Natural killer cell treated with Interleukin-12 subunit alpha and Interleukin-12 subunit beta and Interleukin-15 and Interleukin-18, amount 100 ng/mL, for 72 hours (primary cell): ENCODE results near the gene NTRK2. TPM values are rescaled to one million over a fixed set of nuclear protein-coding genes. Genes with fewer than 3 reads are reported as not detected.

ENCODE experiments used
- ATAC-seq, 2 donors: fragments of 150-1000 bp; cut with Tn5 transposase in 1 of 2; sonication (Bioruptor Pico), chemical (Tn5 transposase) in 1 of 2; 2 replicates each; pipeline ENCODE4 v1.10.0; 2021
- DNase-seq: peaks from one replicate; pipeline ENCODE4 v3.0.0; 2022; ENCODE audit warnings: low spot score
- H3K27ac Mint-ChIP-seq, 2 donors: 1 replicate in 1 of 2; 2 replicates in 1 of 2; pipeline ENCODE4 v1.8.0; 2022; ENCODE audit warnings: mixed read lengths in 2 of 2, mild to moderate bottlenecking in 1 of 2, moderate library complexity in 1 of 2
- H3K27me3 Mint-ChIP-seq, 2 donors: 1 replicate in 1 of 2; 2 replicates in 1 of 2; pipeline ENCODE4 v1.8.0; 2022; ENCODE audit warnings: mixed read lengths in 2 of 2
- H3K36me3 Mint-ChIP-seq: one replicate; pipeline ENCODE4 v1.8.0; 2022; ENCODE audit warnings: mixed read lengths
- H3K4me1 Mint-ChIP-seq, 2 donors: 1 replicate in 1 of 2; 2 replicates in 1 of 2; pipeline ENCODE4 v1.8.0; 2022; ENCODE audit warnings: low read depth in 2 of 2, mixed read lengths in 2 of 2, mild to moderate bottlenecking in 1 of 2
- H3K4me3 Mint-ChIP-seq: one replicate; pipeline ENCODE4 v1.8.0; 2022; ENCODE audit warnings: mixed read lengths
- H3K9me3 Mint-ChIP-seq: 2 replicates; pipeline ENCODE4 v1.8.0; 2022; ENCODE audit warnings: mixed read lengths
- total RNA-seq, 2 donors: library from RNA; stranded (reverse); gene quantifications; one replicate each; pipeline ENCODE4 v1.2.3, GENCODE V29; 2022

NTRK2 gene
- total RNA-seq, 2 donors from 2014 or later = 0.24 to 2.4 TPM

GRCh38 chr9:84937180-84937579, 267.7 kb downstream of the NTRK2 start:
- Mint-ChIP-seq H3K4me1 (no peaks in the 10 kb centered on the region), H3K27ac (no peak overlapping the region), H3K4me3 (no peak overlapping the region), H3K27me3 (peaks cover 5 to 17% of the 10 kb centered on the region in 2 donors), H3K9me3 (no peaks in the 10 kb centered on the region), H3K36me3 (no peaks in the 10 kb centered on the region)
- ATAC-seq = no peak
- no peak for DNase-seq

GRCh38 chr9:84937581-84937980, 268.1 kb downstream of the NTRK2 start:
- Mint-ChIP-seq H3K9me3 (no peaks in the 10 kb centered on the region), H3K4me1 (no peaks in the 10 kb centered on the region), H3K36me3 (no peaks in the 10 kb centered on the region), H3K4me3 (no peak overlapping the region), H3K27ac (no peak overlapping the region), H3K27me3 (peaks cover 5 to 17% of the 10 kb centered on the region in 2 donors)
- ATAC-seq = no peak
- DNase-seq = no peak

- DNase-seq (no peak), ATAC-seq (no peak)
- Mint-ChIP-seq H3K27me3 (peaks cover 6 to 22% of the 10 kb centered on the region in 2 donors), H3K4me3 (no peak overlapping the region), H3K27ac (no peak overlapping the region), H3K4me1 (no peaks in the 10 kb centered on the region), H3K9me3 (no peaks in the 10 kb centered on the region), H3K36me3 (no peaks in the 10 kb centered on the region)
Measured at GRCh38 chr9:84939774-84940173, 270.2 kb downstream of the NTRK2 start.

- Mint-ChIP-seq H3K36me3 (no peaks in the 10 kb centered on the region), H3K4me1 (no peaks in the 10 kb centered on the region), H3K4me3 (no peak overlapping the region), H3K27me3 (peaks cover 9 to 28% of the 10 kb centered on the region in 2 donors), H3K27ac (no peak overlapping the region), H3K9me3 (no peaks in the 10 kb centered on the region)
- ATAC-seq (no peak), DNase-seq (no peak)
Measured at GRCh38 chr9:84940294-84940693, 270.8 kb downstream of the NTRK2 start.

GRCh38 chr9:84941792-84942191, 272.3 kb downstream of the NTRK2 start:
- H3K4me1 Mint-ChIP-seq = no peaks in the 10 kb centered on the region
- H3K27ac Mint-ChIP-seq = no peak overlapping the region
- no peaks in the 10 kb centered on the region for H3K36me3 Mint-ChIP-seq
- peaks cover 14 to 32% of the 10 kb centered on the region in 2 donors for H3K27me3 Mint-ChIP-seq
- no peaks in the 10 kb centered on the region for H3K9me3 Mint-ChIP-seq
- no peak for ATAC-seq
- DNase-seq = no peak
- H3K4me3 Mint-ChIP-seq = no peak overlapping the region

- Mint-ChIP-seq H3K4me3 (no peak overlapping the region), H3K4me1 (no peaks in the 10 kb centered on the region), H3K27me3 (peaks cover 15 to 41% of the 10 kb centered on the region in 2 donors), H3K9me3 (no peaks in the 10 kb centered on the region), H3K27ac (no peak overlapping the region), H3K36me3 (no peaks in the 10 kb centered on the region)
- ATAC-seq (no peak), DNase-seq (no peak)
Measured at GRCh38 chr9:84943482-84944050, 274.0 kb downstream of the NTRK2 start.

- ATAC-seq = no peak
- H3K27me3 Mint-ChIP-seq = peaks cover 22 to 39% of the 10 kb centered on the region in 2 donors
- no peak overlapping the region for H3K27ac Mint-ChIP-seq
- H3K9me3 Mint-ChIP-seq = no peaks in the 10 kb centered on the region
- no peak for DNase-seq
- no peak overlapping the region for H3K4me3 Mint-ChIP-seq
- no peaks in the 10 kb centered on the region for H3K4me1 Mint-ChIP-seq
- H3K36me3 Mint-ChIP-seq = no peaks in the 10 kb centered on the region
Measured at GRCh38 chr9:84945878-84946538, 276.5 kb downstream of the NTRK2 start.

- Mint-ChIP-seq H3K4me3 (no peak overlapping the region), H3K4me1 (no peaks in the 10 kb centered on the region), H3K27me3 (peaks cover 22 to 37% of the 10 kb centered on the region in 2 donors), H3K36me3 (no peaks in the 10 kb centered on the region), H3K9me3 (no peaks in the 10 kb centered on the region), H3K27ac (no peak overlapping the region)
- DNase-seq = no peak
- no peak for ATAC-seq
Measured at GRCh38 chr9:84947412-84947972, 278.0 kb downstream of the NTRK2 start.

- ATAC-seq = no peak
- Mint-ChIP-seq H3K27ac (no peak overlapping the region), H3K4me3 (no peak overlapping the region), H3K4me1 (peaks cover 0 to 8% of the 10 kb centered on the region in 2 donors), H3K27me3 (peaks cover 25 to 34% of the 10 kb centered on the region in 2 donors), H3K9me3 (no peaks in the 10 kb centered on the region), H3K36me3 (no peaks in the 10 kb centered on the region)
- DNase-seq = no peak
Measured at GRCh38 chr9:84949258-84949657, 279.7 kb downstream of the NTRK2 start.

GRCh38 chr9:84949971-84950370, 280.4 kb downstream of the NTRK2 start:
- peaks cover 0 to 9% of the 10 kb centered on the region in 2 donors for H3K4me1 Mint-ChIP-seq
- H3K27ac Mint-ChIP-seq = no peak overlapping the region
- no peak overlapping the region for H3K4me3 Mint-ChIP-seq
- H3K9me3 Mint-ChIP-seq = no peaks in the 10 kb centered on the region
- no peak for ATAC-seq
- H3K27me3 Mint-ChIP-seq = peaks cover 25 to 29% of the 10 kb centered on the region in 2 donors
- no peak for DNase-seq
- no peaks in the 10 kb centered on the region for H3K36me3 Mint-ChIP-seq

GRCh38 chr9:84950879-84951811, 281.6 kb downstream of the NTRK2 start:
- no peak for ATAC-seq
- Mint-ChIP-seq H3K27me3 (peaks cover 19 to 25% of the 10 kb centered on the region in 2 donors), H3K4me1 (peaks cover 0 to 9% of the 10 kb centered on the region in 2 donors), H3K36me3 (no peaks in the 10 kb centered on the region), H3K9me3 (no peaks in the 10 kb centered on the region), H3K4me3 (no peak overlapping the region), H3K27ac (no peak overlapping the region)
- DNase-seq = no peak

- no peaks in the 10 kb centered on the region for H3K9me3 Mint-ChIP-seq
- H3K27ac Mint-ChIP-seq = no peak overlapping the region
- no peaks in the 10 kb centered on the region for H3K36me3 Mint-ChIP-seq
- peaks cover 20 to 37% of the 10 kb centered on the region in 2 donors for H3K27me3 Mint-ChIP-seq
- no peak for DNase-seq
- no peak for ATAC-seq
- H3K4me3 Mint-ChIP-seq = no peak overlapping the region
- H3K4me1 Mint-ChIP-seq = peaks cover 0 to 9% of the 10 kb centered on the region in 2 donors
Measured at GRCh38 chr9:84953252-84953773, 283.8 kb downstream of the NTRK2 start.

- H3K4me1 Mint-ChIP-seq = peaks cover 0 to 9% of the 10 kb centered on the region in 2 donors
Measured at GRCh38 chr9:84953797-84954705, 284.5 kb downstream of the NTRK2 start.

More at GRCh38 chr9:84953797-84954705, 284.5 kb downstream of the NTRK2 start:
- no peak overlapping the region for H3K27ac Mint-ChIP-seq
- ATAC-seq = peak; percentile 79 to 80
- DNase-seq = peak; percentile 68
- peaks cover 15 to 30% of the 10 kb centered on the region in 2 donors for H3K27me3 Mint-ChIP-seq
- H3K4me3 Mint-ChIP-seq = no peak overlapping the region
- no peaks in the 10 kb centered on the region for H3K36me3 Mint-ChIP-seq
- H3K9me3 Mint-ChIP-seq = no peaks in the 10 kb centered on the region
